DOHH2 (cell line): ENCODE measurements around the gene ACSM4.

Source experiments
- EZH2phosphoT487 ChIP-seq: fragments of 200-600 bp; sonication (generic); IDR thresholded peaks from 2 replicates; pipeline ENCODE4 v1.6.1; 2017; ENCODE audit warnings: borderline replicate concordance, mild to moderate bottlenecking, antibody characterized with exemption, low read length, moderate library complexity, mixed read lengths
- TF ChIP-seq, protein P1 (sequence below): fragments of 200-600 bp; sonication (generic); IDR thresholded peaks from one replicate; pipeline ENCODE4 v1.5.1; 2014; ENCODE audit warnings: antibody characterized with exemption, mild to moderate bottlenecking, low read depth, low read length; ENCODE audit not compliant: poor library complexity, severe bottlenecking

DNA sequence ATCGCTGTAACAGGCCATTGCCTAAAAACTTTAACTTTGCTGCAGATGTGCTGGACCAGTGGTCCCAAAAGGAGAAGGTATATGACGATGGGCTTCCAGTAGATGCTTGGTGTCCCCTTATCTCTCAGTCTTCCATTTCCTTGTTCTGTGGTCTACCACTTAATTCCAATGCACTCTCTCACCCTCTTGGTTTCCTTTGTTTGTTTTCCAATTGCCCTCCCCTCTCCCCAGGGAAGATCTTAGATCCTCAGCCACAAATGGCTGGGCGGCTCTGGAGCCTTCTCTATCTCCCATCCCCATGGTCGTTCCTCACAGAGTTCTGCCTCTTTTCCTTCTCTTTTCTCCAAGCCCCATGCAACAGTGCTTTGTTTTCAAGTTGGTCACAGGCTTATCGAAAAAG, 584 bp downstream of the ACSM4 start:
- TF ChIP-seq, protein P1, sequence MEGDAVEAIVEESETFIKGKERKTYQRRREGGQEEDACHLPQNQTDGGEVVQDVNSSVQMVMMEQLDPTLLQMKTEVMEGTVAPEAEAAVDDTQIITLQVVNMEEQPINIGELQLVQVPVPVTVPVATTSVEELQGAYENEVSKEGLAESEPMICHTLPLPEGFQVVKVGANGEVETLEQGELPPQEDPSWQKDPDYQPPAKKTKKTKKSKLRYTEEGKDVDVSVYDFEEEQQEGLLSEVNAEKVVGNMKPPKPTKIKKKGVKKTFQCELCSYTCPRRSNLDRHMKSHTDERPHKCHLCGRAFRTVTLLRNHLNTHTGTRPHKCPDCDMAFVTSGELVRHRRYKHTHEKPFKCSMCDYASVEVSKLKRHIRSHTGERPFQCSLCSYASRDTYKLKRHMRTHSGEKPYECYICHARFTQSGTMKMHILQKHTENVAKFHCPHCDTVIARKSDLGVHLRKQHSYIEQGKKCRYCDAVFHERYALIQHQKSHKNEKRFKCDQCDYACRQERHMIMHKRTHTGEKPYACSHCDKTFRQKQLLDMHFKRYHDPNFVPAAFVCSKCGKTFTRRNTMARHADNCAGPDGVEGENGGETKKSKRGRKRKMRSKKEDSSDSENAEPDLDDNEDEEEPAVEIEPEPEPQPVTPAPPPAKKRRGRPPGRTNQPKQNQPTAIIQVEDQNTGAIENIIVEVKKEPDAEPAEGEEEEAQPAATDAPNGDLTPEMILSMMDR, result no peak
- TF ChIP-seq EZH2phosphoT487, result no peak
